Endodermal cell (in vitro differentiated cells): Measurements from ENCODE around the gene MED13L. TPM values are rescaled to one million over a fixed set of nuclear protein-coding genes. Genes with fewer than 3 reads are reported as not detected.

Source experiments
- DNase-seq: peaks from one replicate; pipeline ENCODE4 v3.0.0-alpha.2; 2017
- H3K27ac ChIP-seq: 2 replicates; pipeline ENCODE4 v1.5.1; 2013; ENCODE audit warnings: mild to moderate bottlenecking, low read depth, low read length, moderate library complexity
- H3K27me3 ChIP-seq: 2 replicates; pipeline ENCODE4 v1.6.1; 2013; ENCODE audit warnings: mild to moderate bottlenecking, low read length, moderate library complexity; ENCODE audit not compliant: insufficient read depth, control insufficient read depth, poor library complexity, severe bottlenecking
- H3K36me3 ChIP-seq: 2 replicates; pipeline ENCODE4 v1.7.0; 2013; ENCODE audit warnings: mild to moderate bottlenecking, low read length, moderate library complexity; ENCODE audit not compliant: control insufficient read depth, insufficient read depth
- H3K4me1 ChIP-seq: one replicate; pipeline ENCODE4 v1.7.0; 2013; ENCODE audit warnings: low read length; ENCODE audit not compliant: control insufficient read depth, insufficient read depth
- H3K4me3 ChIP-seq: 2 replicates; pipeline ENCODE4 v1.5.1; 2013; ENCODE audit warnings: mild to moderate bottlenecking, low read length, moderate library complexity
- H3K9ac ChIP-seq: 2 replicates; pipeline ENCODE4 v1.6.1; 2013; ENCODE audit warnings: mild to moderate bottlenecking, low read length, moderate library complexity; ENCODE audit not compliant: poor library complexity, severe bottlenecking; ENCODE audit errors: extremely low read depth
- H3K9me3 ChIP-seq: 2 replicates; pipeline ENCODE4 v1.6.1; 2013; ENCODE audit warnings: mild to moderate bottlenecking, low read length, moderate library complexity; ENCODE audit not compliant: control insufficient read depth
- H3K27ac Mint-ChIP-seq: 2 replicates; pipeline ENCODE4 v1.8.0; 2020; ENCODE audit warnings: mixed read lengths
- H3K27me3 Mint-ChIP-seq: 2 replicates; pipeline ENCODE4 v1.8.0; 2021; ENCODE audit warnings: mild to moderate bottlenecking, mixed read lengths; ENCODE audit not compliant: insufficient read depth
- H3K36me3 Mint-ChIP-seq: 2 replicates; pipeline ENCODE4 v1.8.0; 2020; ENCODE audit warnings: low read depth, mixed read lengths
- H3K4me1 Mint-ChIP-seq: 2 replicates; pipeline ENCODE4 v1.8.0; 2020; ENCODE audit warnings: mixed read lengths
- H3K4me3 Mint-ChIP-seq: 2 replicates; pipeline ENCODE4 v1.8.0; 2020; ENCODE audit warnings: mild to moderate bottlenecking, moderate library complexity, mixed read lengths
- H3K9me3 Mint-ChIP-seq: 2 replicates; pipeline ENCODE4 v1.8.0; 2020; ENCODE audit warnings: mild to moderate bottlenecking, mixed read lengths
- CTCF ChIP-seq: fragments of 200-600 bp; sonication (generic); conservative IDR thresholded peaks from 2 replicates; pipeline ENCODE4 v1.5.0; 2021; ENCODE audit warnings: antibody characterized with exemption, mild to moderate bottlenecking
- WGBS, 2 experiments: methylation state at CpG; one replicate each; pipeline versions ENCODE4 v1.1.5 to v1.1.7; 2013; ENCODE audit warnings: missing lambda C conversion rate in 2 of 2, mixed read lengths in 1 of 2; ENCODE audit not compliant: insufficient coverage in 1 of 2, insufficient read length in 1 of 2; 5-methylcytosine and 5-hydroxymethylcytosine counted together
- total RNA-seq, 2 donors: library from RNA; stranded (reverse); fragmentation: NEBNext Ultra II Directional in 1 of 2; extraction: Animal tissue kit (Norgen Biotek cat#: 25700) in 1 of 2; gene quantifications; 2 replicates in 1 of 2; 3 replicates in 1 of 2; pipeline ENCODE4 v1.2.1, GENCODE V29; 2021

Gene MED13L
- total RNA-seq, 2 donors from 2014 or later = 101 to 111 TPM

- H3K9me3 ChIP-seq = no peaks in the 10 kb centered on the region
- DNase-seq = no peak
- H3K27me3 Mint-ChIP-seq = no peaks in the 10 kb centered on the region
- WGBS, 2 experiments = no CpG with 5 or more reads among the region's 1 CpG
- H3K9me3 Mint-ChIP-seq = no peaks in the 10 kb centered on the region
- no peak overlapping the region for H3K4me3 Mint-ChIP-seq
- no peaks in the 10 kb centered on the region for H3K36me3 Mint-ChIP-seq
- no peak overlapping the region for H3K27ac ChIP-seq
- no peak overlapping the region for H3K4me3 ChIP-seq
- TF ChIP-seq CTCF = no peak
- H3K36me3 ChIP-seq = peaks cover 4% of the 10 kb centered on the region
- peaks cover 41% of the 10 kb centered on the region for H3K4me1 Mint-ChIP-seq
- H3K4me1 ChIP-seq = peaks cover 21% of the 10 kb centered on the region
- no peak overlapping the region for H3K27ac Mint-ChIP-seq
- H3K27me3 ChIP-seq = no peaks in the 10 kb centered on the region
- no peak overlapping the region for H3K9ac ChIP-seq
Measured at GRCh38 chr12:116169071-116169470, 108.4 kb downstream of the MED13L start.

GRCh38 chr12:116166306-116166705 lies 111.2 kb downstream of the MED13L start:
- no peaks in the 10 kb centered on the region for H3K9me3 Mint-ChIP-seq
- no peak overlapping the region for H3K27ac Mint-ChIP-seq
- no peak overlapping the region for H3K4me3 ChIP-seq
- no peak for TF ChIP-seq CTCF
- peaks cover 12% of the 10 kb centered on the region for H3K4me1 ChIP-seq
- H3K9me3 ChIP-seq = no peaks in the 10 kb centered on the region
- no peak overlapping the region for H3K4me3 Mint-ChIP-seq
- peaks cover 38% of the 10 kb centered on the region for H3K4me1 Mint-ChIP-seq
- no peak overlapping the region for H3K27ac ChIP-seq
- no peaks in the 10 kb centered on the region for H3K27me3 Mint-ChIP-seq
- H3K36me3 ChIP-seq = peaks cover 4% of the 10 kb centered on the region
- WGBS, 2 experiments = 67 to 97% methylated on average over 5 of the region's 5 CpGs
- H3K36me3 Mint-ChIP-seq = no peaks in the 10 kb centered on the region
- no peak overlapping the region for H3K9ac ChIP-seq
- DNase-seq = no peak
- no peaks in the 10 kb centered on the region for H3K27me3 ChIP-seq

- 97 to 100% methylated on average over 2 to 4 of the region's 4 CpGs for WGBS, 2 experiments
- H3K27me3 Mint-ChIP-seq = no peaks in the 10 kb centered on the region
- Histone ChIP-seq H3K9ac (no peak overlapping the region), H3K4me1 (peaks cover 15% of the 10 kb centered on the region), H3K27ac (no peak overlapping the region), H3K27me3 (no peaks in the 10 kb centered on the region), H3K4me3 (no peak overlapping the region), H3K36me3 (peaks cover 4% of the 10 kb centered on the region), H3K9me3 (no peaks in the 10 kb centered on the region)
- DNase-seq = no peak
- no peaks in the 10 kb centered on the region for H3K9me3 Mint-ChIP-seq
- peak overlapping the region; percentile 44 for H3K27ac Mint-ChIP-seq
- no peaks in the 10 kb centered on the region for H3K36me3 Mint-ChIP-seq
- H3K4me1 Mint-ChIP-seq = peaks cover 44% of the 10 kb centered on the region
- no peak overlapping the region for H3K4me3 Mint-ChIP-seq
- no peak for TF ChIP-seq CTCF
Measured at GRCh38 chr12:116165036-116165425, 112.5 kb downstream of the MED13L start.
